Stimulated activated CD4-positive, alpha-beta T cell treated with anti-CD3 and anti-CD28 coated beads, TNF-alpha, amount 100 ng/mL, for 48 hours (primary cell): ENCODE data around the gene PPP1R15A.
A peak's percentile ranks its signal among the peaks of the same experiment; 100 is the strongest.
"Not testable (repeated sequence)": the region's sequence is repeated elsewhere in the genome, so short reads cannot be mapped to it uniquely, and the experiment has no call there.

ENCODE experiments used
- DNase-seq, 3 donors: peaks; one replicate each; pipeline ENCODE4 v3.0.0-alpha.2; 2020; ENCODE audit warnings: low read depth in 3 of 3

The PPP1R15A gene

DNA sequence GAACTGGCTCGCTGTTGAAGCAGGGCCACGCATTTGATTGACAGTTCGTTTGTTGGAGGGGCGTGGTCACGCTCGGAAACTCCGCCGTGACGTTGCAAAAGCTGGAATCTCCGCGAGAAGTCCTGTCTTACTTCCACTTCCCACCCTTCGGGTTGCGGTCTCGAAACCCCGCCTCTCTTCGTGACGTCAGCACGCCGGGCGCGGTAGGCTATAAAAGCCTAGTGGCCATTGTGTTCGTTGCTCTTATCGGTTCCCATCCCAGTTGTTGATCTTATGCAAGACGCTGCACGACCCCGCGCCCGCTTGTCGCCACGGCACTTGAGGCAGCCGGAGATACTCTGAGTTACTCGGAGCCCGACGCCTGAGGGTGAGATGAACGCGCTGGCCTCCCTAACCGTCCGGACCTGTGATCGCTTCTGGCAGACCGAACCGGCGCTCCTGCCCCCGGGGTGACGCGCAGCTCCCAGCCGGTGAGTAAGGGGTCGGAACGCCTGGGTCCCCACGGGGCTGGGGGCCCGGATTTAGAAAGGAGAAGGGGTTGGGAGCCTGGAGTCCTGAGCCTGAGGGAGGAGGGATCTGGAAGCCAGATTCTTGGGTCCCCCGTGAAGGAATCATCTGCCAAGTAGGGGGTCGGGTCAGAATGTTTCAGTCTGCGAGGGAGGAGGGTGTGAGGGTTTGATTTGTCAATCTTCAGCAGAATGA is at the start of gene PPP1R15A:
Gene PPP1R15A, plus strand, starts transcription at position 240 of the 702 bp plus-strand sequence. CDS start 813 bp downstream, outside the sequence.
- peak; percentile 93 to 99 (median 98) for DNase-seq

- no peak for DNase-seq
These were observed 49.7 kb upstream of the PPP1R15A start for GRCh38 chr19:48822514-48822913.

GRCh38 chr19:48826606-48827020 is 45.6 kb upstream of the PPP1R15A start:
- no peak for DNase-seq

GRCh38 chr19:48830088-48830487 is 42.1 kb upstream of the PPP1R15A start:
- DNase-seq = no peak

DNA sequence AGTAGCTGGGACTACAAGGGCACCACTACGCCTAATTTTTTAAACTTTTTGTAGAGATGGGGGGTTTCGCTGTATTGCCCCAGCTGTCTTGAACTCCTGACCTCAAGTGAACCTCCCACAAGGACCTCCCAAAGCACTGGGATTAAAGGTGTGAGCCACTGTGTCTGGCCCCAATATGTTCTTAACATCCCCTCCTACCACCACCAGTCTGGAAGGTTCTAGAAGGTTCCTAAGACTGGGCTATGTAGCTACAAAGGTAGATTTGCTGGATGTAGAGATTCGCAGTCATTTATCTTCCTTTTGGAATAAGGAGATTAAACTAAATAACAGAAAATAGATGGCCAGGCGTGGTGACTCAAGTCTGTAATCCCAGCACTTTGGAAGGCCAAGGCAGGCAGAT is 41.3 kb upstream of the PPP1R15A start:
- no peak for DNase-seq

GRCh38 chr19:48833049-48833448 is 39.2 kb upstream of the PPP1R15A start:
- no peak for DNase-seq

DNA sequence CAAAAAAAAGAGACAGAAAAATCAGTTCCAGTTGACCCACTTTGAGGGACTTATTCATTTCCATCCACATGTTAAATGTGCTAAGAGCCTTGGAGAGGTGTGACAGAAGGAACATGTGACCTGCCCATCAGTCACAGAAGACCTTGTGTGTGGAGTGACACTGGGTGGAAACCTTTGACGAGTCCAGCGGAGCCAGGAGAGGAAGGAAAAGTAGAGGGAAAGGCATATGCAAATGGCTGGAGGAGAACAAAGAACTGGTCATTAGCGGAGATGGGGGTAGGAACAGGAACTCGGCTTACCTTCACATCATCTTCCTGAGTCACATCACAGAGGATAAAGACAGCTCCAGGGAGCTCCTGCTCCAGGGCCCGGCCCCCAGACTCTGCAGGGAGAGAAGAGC is 38.2 kb upstream of the PPP1R15A start:
- no peak for DNase-seq

- peak; percentile 89 to 96 (median 95) for DNase-seq
These were observed 36.5 kb upstream of the PPP1R15A start for GRCh38 chr19:48835734-48836088.

DNA sequence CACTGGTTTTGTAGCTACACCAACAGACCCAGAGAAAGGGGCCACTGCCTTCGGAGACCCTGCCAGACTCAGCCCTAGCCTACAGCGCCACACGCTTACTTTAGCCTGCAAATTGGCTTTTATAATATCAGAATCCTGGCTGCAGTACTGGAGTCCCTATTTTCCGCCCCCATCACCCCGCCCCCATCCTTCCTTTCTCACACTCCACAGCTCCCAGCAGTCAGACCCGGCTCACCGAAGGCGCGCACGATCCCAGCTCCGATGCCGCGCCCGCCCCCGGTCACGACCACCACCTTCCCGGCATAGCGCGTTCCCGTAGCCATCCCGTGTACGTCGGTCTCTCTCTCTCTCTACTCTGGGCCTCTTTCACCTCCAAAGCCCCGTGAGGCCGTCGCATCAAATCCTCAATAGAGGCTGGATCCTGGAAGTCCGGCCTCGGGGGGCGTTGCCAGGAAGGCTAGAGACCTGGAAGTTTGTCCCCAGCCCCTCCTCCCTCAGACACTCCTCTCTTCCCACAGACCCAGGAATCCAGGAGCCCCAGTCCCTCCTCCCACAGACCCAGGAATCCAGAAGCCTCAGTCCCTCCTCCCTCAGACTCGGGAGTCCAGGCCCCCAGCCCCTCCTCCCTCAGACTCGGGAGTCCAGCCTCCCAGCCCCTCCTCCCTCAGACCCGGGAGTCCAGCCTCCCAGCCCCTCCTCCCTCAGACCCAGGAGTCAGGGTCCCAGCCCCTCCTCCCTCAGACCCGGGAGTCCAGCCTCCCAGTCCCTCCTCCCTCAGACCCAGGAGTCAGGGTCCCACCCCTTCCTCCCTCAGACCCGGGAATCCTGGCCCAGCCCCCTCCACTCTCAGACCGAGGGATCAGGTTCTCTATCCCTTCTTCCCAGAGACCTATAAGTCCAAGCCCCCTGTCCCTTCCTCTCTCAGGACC is 35.9 kb upstream of the PPP1R15A start, which contains the start of gene HSD17B14:
Gene HSD17B14, minus strand, starts transcription at position 403 of the 929 bp plus-strand sequence. Its CDS starts 80 bp downstream, at position 323.
- no peak for DNase-seq

GRCh38 chr19:48837051-48837524 is 35.1 kb upstream of the PPP1R15A start:
- DNase-seq = peak; percentile 52 to 77 (median 66)

GRCh38 chr19:48837687-48838086 is 34.5 kb upstream of the PPP1R15A start:
- no peak for DNase-seq

GRCh38 chr19:48841047-48841446 is 31.2 kb upstream of the PPP1R15A start:
- DNase-seq = no peak

DNA sequence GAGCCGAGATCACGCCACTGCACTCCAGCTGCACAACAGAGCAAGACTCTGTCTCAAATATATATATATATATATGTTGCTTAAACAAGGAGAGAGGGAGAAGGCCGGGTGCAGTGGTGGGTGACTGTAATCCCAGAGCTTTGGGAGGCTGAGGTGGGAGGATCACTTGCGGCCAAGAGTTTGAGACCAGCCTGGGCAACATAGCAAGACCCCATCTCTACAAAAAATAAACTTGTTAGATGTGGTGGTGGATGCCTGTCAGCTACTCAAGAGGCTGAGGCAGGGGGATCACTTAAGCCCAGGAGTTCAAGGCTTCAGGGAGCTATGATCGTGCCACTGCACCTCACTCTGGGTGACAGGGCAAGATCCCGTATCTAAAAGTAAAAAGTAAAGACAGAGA is 30.6 kb upstream of the PPP1R15A start:
- no peak for DNase-seq

DNA sequence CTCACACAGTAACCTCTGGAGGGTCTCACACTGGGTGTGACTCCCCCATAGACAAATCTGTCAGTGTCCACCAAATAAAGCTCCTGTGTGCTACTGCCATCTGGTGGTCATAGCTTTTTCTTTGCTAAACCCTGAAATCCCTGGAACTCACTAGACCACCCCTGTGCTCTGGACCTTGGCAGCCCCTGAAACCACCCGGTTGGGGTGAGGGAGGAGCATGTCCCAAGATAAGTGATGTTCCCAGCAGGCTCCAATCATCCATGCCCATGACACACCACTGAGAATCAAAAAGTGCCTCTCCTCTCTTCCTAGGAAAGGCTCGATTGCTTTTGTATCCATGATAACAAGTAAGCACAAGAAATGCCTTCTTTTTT is 29.4 kb upstream of the PPP1R15A start:
- DNase-seq = peak in 2 of 3 donors; percentile 28 to 40

- DNase-seq = no peak
These were observed 27.7 kb upstream of the PPP1R15A start for GRCh38 chr19:48844472-48844871.

DNA sequence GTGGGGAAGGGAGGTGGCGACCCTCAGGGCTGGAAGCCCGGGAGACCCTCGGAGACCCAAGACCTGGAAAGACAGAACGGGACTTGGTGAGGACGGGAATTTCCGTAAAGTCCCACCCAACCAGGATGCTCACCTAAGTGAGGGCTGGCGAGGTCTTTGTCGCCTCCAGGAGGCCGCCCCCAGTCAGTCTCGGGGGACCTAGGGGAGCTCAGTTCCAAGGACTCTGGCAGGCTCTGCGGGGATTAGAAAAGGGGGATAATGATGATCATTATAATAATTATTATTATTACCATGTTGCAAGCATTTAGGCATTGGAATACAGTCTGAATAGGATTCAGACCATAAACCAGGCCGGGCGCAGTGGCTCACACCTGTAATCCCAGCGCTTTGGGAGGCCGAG is 26.8 kb upstream of the PPP1R15A start:
- no peak for DNase-seq

DNA sequence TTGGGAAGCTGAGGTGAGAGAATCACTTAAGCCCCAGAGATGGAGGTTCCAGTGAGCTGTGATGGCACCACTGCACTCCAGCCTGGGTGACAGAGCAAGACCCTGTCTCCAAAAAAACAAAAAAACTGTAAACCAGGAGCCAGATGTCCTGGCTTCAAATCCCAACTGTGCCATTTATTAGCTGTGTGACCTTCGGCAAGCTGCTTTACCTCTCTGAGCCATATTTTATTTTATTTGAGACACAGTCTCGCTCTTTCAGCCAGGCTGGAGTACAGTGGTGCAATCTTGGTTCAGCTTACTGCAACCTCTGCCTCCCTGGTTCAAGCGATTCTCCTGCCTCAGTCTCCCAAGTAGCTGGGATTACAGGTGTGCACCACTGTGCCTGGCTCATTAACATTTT is 25.6 kb upstream of the PPP1R15A start:
- DNase-seq = not testable (repeated sequence)

DNA sequence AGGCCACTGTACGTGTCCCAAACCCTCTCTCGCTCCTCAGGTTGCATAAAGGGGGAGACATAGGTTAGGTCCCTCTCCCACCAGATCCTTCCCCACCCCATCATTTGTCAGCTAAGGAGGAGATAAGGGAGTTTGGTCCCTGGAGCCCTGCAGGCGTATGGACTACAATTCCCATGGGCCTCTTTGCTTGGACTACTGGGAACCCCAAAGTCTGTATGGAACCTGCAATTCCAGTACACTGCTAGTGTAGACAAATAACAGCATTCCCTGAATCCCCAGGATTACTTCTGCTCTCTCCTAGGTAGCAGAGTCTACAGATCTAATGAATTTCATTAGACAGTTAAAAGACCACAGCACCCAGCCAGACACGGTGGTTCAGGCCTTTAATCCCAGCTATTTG is 19.9 kb upstream of the PPP1R15A start:
- no peak for DNase-seq

- no peak for DNase-seq
These were observed 18.7 kb upstream of the PPP1R15A start for GRCh38 chr19:48853483-48853882.

GRCh38 chr19:48854103-48854502 is 18.1 kb upstream of the PPP1R15A start:
- no peak for DNase-seq

- DNase-seq = no peak
These were observed 15.3 kb upstream of the PPP1R15A start for GRCh38 chr19:48856921-48857320.

DNA sequence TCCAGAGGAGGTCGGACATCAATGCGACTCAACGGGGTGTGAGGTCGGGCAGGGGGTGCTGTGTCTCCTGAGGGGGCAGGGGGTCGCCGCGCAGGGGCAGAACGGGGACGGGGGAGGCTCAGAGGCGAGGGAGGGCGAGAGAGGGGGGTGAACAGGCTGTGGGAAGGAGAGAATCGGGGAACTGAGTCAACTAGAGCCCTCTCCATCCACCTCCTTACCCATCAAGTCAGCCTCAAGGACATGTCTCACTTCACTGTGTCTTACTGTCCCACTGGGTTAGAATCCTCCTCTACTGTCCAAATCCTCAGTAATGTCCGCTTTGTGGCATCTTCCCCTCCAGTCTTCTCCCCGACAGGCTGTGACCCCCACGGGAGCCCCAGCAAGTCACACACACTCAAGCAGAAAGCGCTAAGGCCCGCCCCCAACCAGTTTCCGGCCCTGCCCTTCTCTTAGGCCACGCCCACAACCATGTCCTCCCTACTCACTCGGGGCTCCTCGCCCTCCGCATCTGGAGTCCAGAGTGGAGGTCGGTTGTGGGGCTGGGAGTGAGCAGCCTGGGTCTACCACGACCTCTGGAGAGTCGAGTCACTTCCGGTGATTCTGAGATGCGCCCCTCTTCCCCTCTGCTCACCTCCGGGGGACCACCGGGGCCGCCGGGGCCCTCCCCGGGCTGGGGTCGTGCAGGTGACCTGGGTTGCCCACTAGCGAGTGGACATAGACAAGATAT is 13.1 kb upstream of the PPP1R15A start:
- DNase-seq = peak; percentile 44 to 84 (median 73)
